Fibroblast of upper back skin (primary cell): ENCODE results near the gene SRCAP.
A peak's percentile ranks its signal among the peaks of the same experiment; 100 is the strongest.
"Not testable (repeated sequence)": the region's sequence is repeated elsewhere in the genome, so short reads cannot be mapped to it uniquely, and the experiment has no call there.

Source experiments
- DNase-seq: peaks from one replicate; pipeline ENCODE4 v3.0.0-alpha.2; 2013

The SRCAP gene

GRCh38 chr16:30699615-30700099 is 686 bp downstream of the SRCAP start:
- no peak for DNase-seq

DNA sequence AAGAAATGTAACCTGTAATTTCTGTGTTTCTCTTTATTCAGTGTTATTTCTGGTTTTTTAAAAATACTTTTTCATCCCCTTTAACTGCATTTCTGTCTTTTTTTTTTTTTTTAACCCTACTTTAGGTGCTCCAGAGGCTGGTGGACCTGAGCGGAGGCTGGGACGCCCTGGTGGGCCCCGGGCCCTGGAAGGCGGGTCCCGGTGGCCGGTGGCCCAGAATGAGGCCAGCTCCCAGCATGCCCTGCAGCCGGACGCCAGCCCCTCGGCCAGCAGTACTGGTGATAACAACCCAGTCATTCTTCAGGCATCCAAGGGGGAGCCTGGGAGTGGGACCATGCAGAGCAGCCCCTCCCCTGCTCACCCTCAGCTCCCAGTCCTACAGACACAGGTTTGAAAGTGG is 1.5 kb downstream of the SRCAP start:
- DNase-seq = no peak

DNA sequence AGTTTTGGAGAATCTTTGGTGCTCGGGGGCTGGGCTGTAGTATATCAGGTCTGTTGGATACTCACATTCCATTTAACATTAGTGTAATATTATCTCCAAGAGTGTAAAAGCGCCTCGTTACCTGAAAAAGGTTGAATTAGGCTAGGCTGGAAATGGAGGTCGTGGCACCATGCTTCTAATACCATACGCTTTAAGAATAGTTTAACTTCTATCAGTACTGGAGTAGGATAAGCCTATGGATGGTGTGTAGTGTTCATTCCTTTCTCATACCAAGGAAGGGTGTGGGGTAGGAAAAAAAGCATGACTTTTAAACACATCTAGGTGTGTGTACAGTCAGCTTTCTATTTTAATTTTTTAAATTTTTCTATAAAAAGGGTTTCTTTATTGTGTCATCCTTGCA is 2.0 kb downstream of the SRCAP start:
- DNase-seq = no peak

DNA sequence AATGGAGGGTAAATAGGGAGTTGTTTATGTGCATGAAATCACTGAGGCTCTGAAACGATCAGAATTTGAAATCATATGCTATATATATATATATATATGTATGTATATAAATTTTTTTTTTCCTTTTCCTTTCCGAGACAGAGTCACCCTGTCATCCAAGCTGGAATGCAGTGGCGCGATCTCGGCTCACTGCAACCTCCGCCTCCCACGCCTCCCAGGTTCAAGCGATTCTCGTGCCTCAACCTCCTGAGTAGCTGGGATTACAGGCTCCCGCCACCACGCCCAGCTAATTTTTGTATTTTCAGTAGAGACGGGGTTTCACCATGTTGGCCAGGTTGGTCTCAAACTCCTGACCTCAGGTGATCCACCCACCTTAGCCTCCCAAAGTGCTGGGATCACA is 4.1 kb downstream of the SRCAP start:
- not testable (repeated sequence) for DNase-seq

DNA sequence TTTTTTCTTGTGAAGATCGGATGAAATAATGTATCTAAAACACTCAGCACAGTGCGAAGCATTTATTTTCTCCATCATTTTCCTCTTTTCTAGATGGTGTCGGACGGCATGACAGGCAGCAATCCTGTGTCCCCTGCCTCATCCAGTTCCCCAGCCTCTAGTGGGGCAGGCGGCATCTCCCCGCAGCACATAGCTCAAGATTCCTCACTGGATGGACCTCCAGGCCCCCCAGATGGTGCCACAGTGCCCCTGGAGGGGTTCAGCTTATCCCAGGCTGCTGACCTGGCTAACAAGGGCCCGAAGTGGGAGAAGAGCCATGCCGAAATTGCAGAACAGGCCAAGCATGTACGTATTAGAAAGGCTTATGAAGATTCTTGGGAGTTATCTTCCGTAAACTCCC is 5.0 kb downstream of the SRCAP start:
- DNase-seq = no peak

DNA sequence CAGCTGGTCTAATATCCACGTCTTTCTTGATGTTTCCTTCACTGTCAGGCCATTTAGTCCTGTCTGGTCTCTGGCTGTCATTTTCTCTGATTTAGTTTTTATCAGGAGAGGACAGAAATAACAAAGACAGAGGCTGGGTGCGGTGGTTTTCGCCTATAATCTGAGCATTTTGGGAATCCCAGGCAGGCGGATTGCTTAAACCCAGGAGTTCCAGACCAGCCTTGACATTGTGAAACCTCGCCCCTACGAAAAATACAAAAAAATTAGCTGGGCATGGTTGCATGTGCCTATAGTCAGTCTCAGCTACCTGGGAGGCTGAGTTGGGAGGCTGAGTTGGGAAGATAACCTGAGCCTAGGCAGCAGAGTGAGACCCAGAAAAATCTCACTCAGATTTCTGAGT is 7.1 kb downstream of the SRCAP start:
- DNase-seq = no peak

GRCh38 chr16:30710971-30711370 is 12.0 kb downstream of the SRCAP start:
- DNase-seq = no peak

DNA sequence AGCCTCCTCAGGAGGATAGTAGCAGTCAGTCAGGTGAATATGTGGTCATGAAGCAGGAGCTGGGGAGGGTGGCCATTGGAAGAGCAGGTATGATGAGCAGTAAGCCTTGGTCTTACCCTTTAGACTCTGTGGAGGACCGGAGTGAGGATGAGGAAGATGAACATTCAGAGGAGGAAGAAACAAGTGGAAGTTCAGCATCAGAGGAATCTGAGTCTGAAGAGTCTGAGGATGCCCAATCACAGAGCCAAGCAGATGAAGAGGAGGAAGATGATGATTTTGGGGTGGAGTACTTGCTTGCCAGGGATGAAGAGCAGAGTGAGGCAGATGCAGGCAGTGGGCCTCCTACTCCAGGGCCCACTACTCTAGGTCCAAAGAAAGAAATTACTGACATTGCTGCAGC is 12.7 kb downstream of the SRCAP start:
- DNase-seq = no peak

DNA sequence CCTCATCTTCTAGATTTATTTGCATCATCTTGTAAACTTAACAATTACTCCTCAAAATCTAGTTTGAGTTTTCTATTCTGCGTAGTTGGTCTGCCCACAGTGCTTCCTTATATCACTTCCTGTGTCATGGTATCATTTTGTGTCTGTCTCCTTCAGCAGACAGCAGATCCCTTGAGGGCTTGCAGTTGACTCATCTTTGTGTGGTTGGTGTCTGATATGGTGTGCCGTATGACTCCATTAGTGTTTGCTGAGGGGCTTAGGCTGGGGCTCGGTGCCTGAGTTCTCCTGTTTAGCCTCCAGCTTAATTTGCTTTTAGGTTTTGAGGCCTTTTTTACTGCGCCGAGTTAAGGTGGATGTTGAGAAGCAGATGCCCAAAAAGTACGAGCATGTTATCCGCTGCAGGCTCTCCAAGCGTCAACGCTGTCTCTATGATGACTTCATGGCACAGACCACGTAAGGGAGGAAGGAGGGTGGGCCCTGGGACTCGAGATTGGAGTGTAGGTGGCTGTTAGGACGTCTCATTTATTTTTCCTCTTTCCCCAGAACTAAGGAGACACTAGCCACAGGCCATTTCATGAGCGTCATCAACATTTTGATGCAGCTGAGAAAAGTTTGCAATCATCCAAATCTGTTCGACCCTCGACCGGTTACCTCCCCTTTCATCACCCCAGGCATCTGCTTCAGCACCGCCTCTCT is 16.9 kb downstream of the SRCAP start:
- DNase-seq = no peak

DNA sequence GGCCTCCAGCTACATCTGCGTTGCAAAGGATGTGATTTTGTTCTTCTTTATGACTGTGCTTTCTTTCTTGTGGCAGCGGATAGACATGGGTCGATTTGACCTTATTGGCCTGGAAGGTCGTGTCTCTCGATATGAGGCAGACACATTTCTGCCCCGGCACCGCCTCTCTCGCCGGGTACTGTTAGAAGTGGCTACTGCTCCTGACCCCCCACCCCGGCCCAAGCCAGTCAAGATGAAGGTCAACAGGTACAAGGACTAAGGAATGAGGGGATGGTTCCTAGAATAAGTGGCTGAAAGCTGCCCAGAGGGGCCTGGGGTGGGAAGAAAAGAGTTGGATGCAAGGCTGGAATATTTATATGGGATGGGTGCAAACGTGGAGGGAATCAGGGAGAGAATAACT is 21.1 kb downstream of the SRCAP start:
- DNase-seq = no peak

DNA sequence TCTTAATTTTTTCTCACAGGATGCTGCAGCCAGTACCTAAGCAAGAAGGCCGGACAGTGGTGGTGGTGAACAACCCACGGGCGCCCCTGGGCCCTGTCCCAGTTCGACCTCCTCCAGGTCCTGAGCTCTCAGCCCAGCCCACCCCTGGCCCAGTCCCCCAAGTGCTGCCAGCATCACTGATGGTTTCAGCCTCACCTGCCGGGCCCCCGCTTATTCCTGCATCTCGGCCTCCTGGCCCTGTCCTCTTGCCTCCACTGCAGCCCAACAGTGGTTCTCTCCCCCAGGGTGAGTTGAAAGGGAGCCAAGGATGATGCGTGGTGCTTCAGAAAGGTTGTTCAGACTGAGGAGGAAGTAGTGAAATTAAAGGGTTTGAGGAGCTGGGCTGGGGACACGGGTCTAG is 21.7 kb downstream of the SRCAP start:
- no peak for DNase-seq

GRCh38 chr16:30721167-30721566 is 22.2 kb downstream of the SRCAP start:
- no peak for DNase-seq

- DNase-seq = peak; percentile 26
Observed at GRCh38 chr16:30721606-30722005, 22.6 kb downstream of the SRCAP start.

DNA sequence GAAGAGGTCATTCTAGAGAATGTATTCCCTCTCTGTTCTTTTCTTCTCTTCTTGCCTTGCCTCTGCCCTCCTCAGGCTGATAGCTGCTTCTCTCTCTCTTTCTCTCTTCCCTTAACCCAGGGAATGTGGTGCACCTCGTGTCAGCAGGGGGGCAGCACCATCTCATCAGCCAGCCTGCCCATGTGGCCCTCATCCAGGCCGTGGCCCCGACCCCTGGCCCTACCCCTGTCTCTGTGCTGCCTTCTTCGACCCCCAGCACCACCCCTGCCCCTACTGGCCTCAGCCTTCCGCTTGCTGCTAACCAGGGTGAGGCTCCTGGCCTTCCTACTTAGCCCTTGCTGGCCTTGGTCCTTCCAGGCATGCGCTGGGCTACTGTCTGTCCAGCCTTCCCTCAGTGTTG is 23.5 kb downstream of the SRCAP start:
- DNase-seq = no peak

GRCh38 chr16:30722916-30723315 is 23.9 kb downstream of the SRCAP start:
- DNase-seq = no peak

DNA sequence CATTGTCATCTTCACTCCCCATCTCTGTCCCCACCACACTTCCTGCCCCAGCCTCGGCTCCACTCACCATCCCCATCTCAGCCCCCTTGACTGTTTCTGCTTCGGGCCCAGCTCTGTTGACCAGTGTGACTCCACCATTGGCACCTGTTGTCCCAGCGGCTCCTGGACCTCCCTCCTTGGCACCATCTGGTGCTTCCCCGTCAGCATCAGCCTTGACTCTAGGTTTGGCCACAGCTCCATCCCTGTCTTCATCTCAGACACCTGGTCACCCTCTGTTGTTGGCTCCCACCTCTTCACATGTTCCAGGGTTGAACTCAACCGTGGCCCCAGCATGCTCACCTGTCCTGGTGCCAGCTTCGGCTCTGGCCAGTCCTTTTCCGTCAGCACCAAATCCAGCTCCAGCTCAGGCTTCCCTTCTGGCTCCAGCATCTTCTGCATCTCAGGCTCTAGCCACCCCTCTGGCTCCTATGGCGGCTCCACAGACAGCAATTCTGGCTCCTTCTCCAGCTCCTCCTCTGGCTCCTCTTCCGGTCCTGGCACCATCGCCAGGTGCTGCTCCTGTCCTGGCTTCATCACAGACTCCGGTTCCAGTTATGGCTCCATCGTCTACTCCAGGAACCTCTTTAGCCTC is 24.9 kb downstream of the SRCAP start:
- DNase-seq = no peak

- no peak for DNase-seq
Observed at GRCh38 chr16:30724641-30725417, 25.9 kb downstream of the SRCAP start.

- DNase-seq = no peak
Observed at GRCh38 chr16:30725418-30725792, 26.4 kb downstream of the SRCAP start.

GRCh38 chr16:30728321-30728720 is 29.4 kb downstream of the SRCAP start:
- no peak for DNase-seq

GRCh38 chr16:30728899-30729672 is 30.1 kb downstream of the SRCAP start:
- DNase-seq = no peak

- no peak for DNase-seq
Observed at GRCh38 chr16:30731411-30731810, 32.4 kb downstream of the SRCAP start.

DNA sequence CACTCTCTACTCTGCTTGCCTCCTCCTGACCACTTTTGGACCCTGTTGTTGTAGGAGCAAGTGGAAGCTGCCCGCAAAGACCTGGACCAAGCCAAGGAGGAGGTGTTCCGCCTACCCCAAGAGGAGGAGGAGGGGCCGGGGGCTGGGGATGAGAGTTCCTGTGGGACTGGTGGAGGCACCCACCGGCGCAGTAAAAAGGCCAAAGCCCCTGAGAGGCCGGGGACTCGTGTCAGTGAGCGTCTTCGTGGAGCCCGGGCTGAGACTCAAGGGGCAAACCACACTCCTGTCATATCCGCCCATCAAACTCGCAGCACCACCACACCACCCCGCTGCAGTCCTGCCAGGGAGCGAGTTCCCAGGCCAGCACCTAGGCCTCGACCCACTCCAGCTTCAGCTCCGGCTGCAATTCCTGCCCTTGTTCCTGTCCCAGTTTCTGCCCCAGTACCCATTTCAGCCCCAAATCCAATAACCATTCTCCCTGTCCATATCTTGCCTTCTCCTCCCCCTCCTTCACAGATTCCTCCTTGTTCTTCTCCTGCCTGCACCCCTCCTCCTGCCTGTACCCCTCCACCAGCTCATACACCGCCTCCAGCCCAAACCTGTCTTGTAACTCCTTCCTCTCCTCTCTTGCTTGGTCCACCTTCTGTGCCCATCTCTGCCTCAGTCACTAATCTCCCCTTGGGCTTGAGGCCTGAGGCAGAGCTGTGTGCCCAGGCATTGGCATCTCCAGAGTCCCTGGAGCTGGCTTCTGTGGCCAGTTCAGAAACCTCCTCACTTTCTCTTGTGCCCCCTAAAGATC is 38.2 kb downstream of the SRCAP start:
- no peak for DNase-seq
